SU-DHL-6 (cell line): ENCODE results near the gene CPNE5.

ENCODE experiments used
- EZH2phosphoT487 ChIP-seq: fragments of 200-600 bp; sonication (generic), shearing (Covaris generic); conservative IDR thresholded peaks from 2 replicates; pipeline ENCODE4 v1.6.1; 2018; ENCODE audit warnings: mild to moderate bottlenecking, antibody characterized with exemption, low read length, moderate library complexity, mixed read lengths
- TF ChIP-seq, protein P1 (sequence below): fragments of 200-600 bp; sonication (generic); IDR thresholded peaks from one replicate; pipeline ENCODE4 v1.5.1; 2017; ENCODE audit warnings: antibody characterized with exemption, mild to moderate bottlenecking, low read length, moderate library complexity; ENCODE audit not compliant: insufficient read depth, poor library complexity, severe bottlenecking

DNA sequence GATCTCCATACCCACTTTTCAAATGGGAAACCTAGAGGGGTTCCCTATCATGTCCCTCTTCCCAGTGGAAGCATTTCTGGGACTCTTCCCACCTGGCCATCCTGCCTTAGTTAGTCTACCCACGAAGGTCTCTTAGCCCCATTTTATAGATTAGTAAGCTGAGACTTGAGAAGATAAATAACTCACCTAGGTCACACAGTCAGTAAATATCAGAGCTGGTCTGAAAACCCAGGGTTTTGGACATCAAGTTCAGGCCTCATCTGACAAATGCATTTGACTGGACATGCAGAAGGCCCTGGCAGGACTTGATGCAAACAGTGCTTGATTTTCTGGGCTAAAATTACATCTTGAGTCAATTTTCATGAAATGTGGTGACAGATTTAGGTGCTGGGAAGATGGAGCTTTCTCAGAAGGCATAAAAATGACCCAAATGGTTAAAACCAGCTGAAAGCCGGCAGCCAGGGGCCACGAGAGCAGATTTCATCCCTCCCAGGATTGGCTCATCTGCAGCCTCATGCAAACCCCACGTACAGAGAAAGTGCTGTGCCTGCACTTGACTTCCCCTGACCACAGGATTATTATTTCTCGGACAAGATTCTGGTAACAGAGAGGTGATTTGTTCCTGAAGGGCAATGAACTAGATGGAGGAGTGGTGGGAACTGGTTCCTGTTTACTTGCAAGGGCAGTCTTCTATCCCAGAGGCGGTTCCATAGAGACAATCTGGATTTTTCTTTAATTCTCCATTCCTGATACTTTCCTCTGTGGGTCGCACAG, 23.1 kb downstream of the CPNE5 start:
- TF ChIP-seq, protein P1, sequence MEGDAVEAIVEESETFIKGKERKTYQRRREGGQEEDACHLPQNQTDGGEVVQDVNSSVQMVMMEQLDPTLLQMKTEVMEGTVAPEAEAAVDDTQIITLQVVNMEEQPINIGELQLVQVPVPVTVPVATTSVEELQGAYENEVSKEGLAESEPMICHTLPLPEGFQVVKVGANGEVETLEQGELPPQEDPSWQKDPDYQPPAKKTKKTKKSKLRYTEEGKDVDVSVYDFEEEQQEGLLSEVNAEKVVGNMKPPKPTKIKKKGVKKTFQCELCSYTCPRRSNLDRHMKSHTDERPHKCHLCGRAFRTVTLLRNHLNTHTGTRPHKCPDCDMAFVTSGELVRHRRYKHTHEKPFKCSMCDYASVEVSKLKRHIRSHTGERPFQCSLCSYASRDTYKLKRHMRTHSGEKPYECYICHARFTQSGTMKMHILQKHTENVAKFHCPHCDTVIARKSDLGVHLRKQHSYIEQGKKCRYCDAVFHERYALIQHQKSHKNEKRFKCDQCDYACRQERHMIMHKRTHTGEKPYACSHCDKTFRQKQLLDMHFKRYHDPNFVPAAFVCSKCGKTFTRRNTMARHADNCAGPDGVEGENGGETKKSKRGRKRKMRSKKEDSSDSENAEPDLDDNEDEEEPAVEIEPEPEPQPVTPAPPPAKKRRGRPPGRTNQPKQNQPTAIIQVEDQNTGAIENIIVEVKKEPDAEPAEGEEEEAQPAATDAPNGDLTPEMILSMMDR = no peak
- TF ChIP-seq EZH2phosphoT487 = no peak
